MM.1S (cell line): ENCODE measurements around the gene TGM6.

Experiments used
- DNase-seq: peaks from one replicate; pipeline ENCODE4 v3.0.0-alpha.2; 2015
- H2AFZ ChIP-seq: fragments of 300-600 bp; sonication (generic); 2 replicates; pipeline ENCODE4 v1.6.0; 2016; ENCODE audit warnings: antibody characterized with exemption, low read length
- H3F3A ChIP-seq: fragments of 300-600 bp; sonication (generic); 2 replicates; pipeline ENCODE4 v1.6.1; 2016; ENCODE audit warnings: mild to moderate bottlenecking, antibody characterized with exemption, low read length, moderate library complexity, mixed read lengths; ENCODE audit not compliant: insufficient read depth
- H3K27ac ChIP-seq: fragments of 300-600 bp; sonication (generic); 2 replicates; pipeline ENCODE4 v1.5.1; 2016; ENCODE audit warnings: mild to moderate bottlenecking, low read length
- H3K27me3 ChIP-seq: fragments of 300-600 bp; sonication (generic); replicated peaks from 2 replicates; pipeline ENCODE4 v1.6.0; 2016; ENCODE audit warnings: low read length; ENCODE audit not compliant: insufficient read depth
- H3K36me3 ChIP-seq: fragments of 300-600 bp; sonication (generic); replicated peaks from 2 replicates; pipeline ENCODE4 v1.6.1; 2016; ENCODE audit warnings: mild to moderate bottlenecking, low read length, mixed read lengths; ENCODE audit not compliant: insufficient read depth
- H3K4me1 ChIP-seq: fragments of 300-600 bp; sonication (generic); 2 replicates; pipeline ENCODE4 v1.6.1; 2016; ENCODE audit warnings: low read length, mixed read lengths
- H3K4me2 ChIP-seq: fragments of 300-600 bp; sonication (generic); 2 replicates; pipeline ENCODE4 v1.6.0; 2016; ENCODE audit warnings: low read depth, low read length
- H3K4me3 ChIP-seq: fragments of 300-600 bp; sonication (generic); 2 replicates; pipeline ENCODE4 v1.5.1; 2016; ENCODE audit warnings: low read length, mixed read lengths
- H3K79me2 ChIP-seq: fragments of 300-600 bp; sonication (generic); 2 replicates; pipeline ENCODE4 v1.6.1; 2016; ENCODE audit warnings: mixed run types, low read length, mixed read lengths
- H3K9ac ChIP-seq: fragments of 300-600 bp; sonication (generic); 2 replicates; pipeline ENCODE4 v1.6.1; 2016; ENCODE audit warnings: low read length, mixed read lengths
- H3K9me2 ChIP-seq: fragments of 300-600 bp; sonication (generic); replicated peaks from 2 replicates; pipeline ENCODE4 v1.6.1; 2016; ENCODE audit warnings: mild to moderate bottlenecking, low read length, mixed read lengths; ENCODE audit not compliant: insufficient read depth
- H3K9me3 ChIP-seq: fragments of 300-600 bp; sonication (generic); replicated peaks from 2 replicates; pipeline ENCODE4 v1.6.1; 2016; ENCODE audit warnings: mild to moderate bottlenecking, low read length, mixed read lengths; ENCODE audit not compliant: insufficient read depth
- H4K20me1 ChIP-seq: fragments of 300-600 bp; sonication (generic); 2 replicates; pipeline ENCODE4 v1.6.1; 2016; ENCODE audit warnings: mild to moderate bottlenecking, low read length, moderate library complexity, mixed read lengths; ENCODE audit not compliant: insufficient read depth
- CTCF ChIP-seq: fragments of 300-600 bp; sonication (generic); IDR thresholded peaks from 2 replicates; pipeline ENCODE4 v1.5.1; 2016; ENCODE audit warnings: antibody characterized with exemption, low read length, mixed read lengths
- EZH2 ChIP-seq: fragments of 300-600 bp; sonication (generic); optimal IDR thresholded peaks from 2 replicates; pipeline ENCODE3; 2017; ENCODE audit warnings: low read depth, mild to moderate bottlenecking, antibody characterized with exemption, low read length, mixed read lengths
- EZH2phosphoT487 ChIP-seq: fragments of 300-600 bp; sonication (generic); IDR thresholded peaks from 2 replicates; pipeline ENCODE4 v1.6.1; 2018; ENCODE audit warnings: antibody characterized with exemption, low read length

TGM6 gene

GRCh38 chr20:2382833-2383232 is 2.1 kb downstream of the TGM6 start:
- DNase-seq = no peak
- no peak overlapping the region for H3K27ac ChIP-seq
- no peaks in the 10 kb centered on the region for H4K20me1 ChIP-seq
- H2AFZ ChIP-seq = no peak overlapping the region
- H3F3A ChIP-seq = 0 out of 2 replicates have a peak, but pooled peaks cover 3% of the 10 kb centered on the region
- no peak overlapping the region for H3K9ac ChIP-seq
- no peak overlapping the region for H3K4me3 ChIP-seq
- no peaks in the 10 kb centered on the region for H3K27me3 ChIP-seq
- H3K9me3 ChIP-seq = no peaks in the 10 kb centered on the region
- no peaks in the 10 kb centered on the region for H3K9me2 ChIP-seq
- TF ChIP-seq EZH2 (no peak), EZH2phosphoT487 (no peak), CTCF (no peak)
- no peaks in the 10 kb centered on the region for H3K36me3 ChIP-seq
- H3K79me2 ChIP-seq = no peaks in the 10 kb centered on the region
- peaks cover 22% of the 10 kb centered on the region for H3K4me1 ChIP-seq
- no peak overlapping the region for H3K4me2 ChIP-seq

GRCh38 chr20:2385026-2385425 is 4.3 kb downstream of the TGM6 start:
- Histone ChIP-seq H4K20me1 (no peaks in the 10 kb centered on the region), H3K36me3 (no peaks in the 10 kb centered on the region), H3F3A (0 out of 2 replicates have a peak, but pooled peaks cover 3% of the 10 kb centered on the region), H3K9me2 (no peaks in the 10 kb centered on the region), H3K27ac (no peak overlapping the region), H3K4me2 (no peak overlapping the region), H2AFZ (no peak overlapping the region), H3K27me3 (no peaks in the 10 kb centered on the region), H3K4me3 (no peak overlapping the region), H3K79me2 (no peaks in the 10 kb centered on the region), H3K9me3 (no peaks in the 10 kb centered on the region), H3K4me1 (peaks cover 9% of the 10 kb centered on the region), H3K9ac (no peak overlapping the region)
- no peak for DNase-seq
- TF ChIP-seq CTCF (no peak), EZH2phosphoT487 (no peak), EZH2 (no peak)

GRCh38 chr20:2385496-2385895 is 4.8 kb downstream of the TGM6 start:
- no peak overlapping the region for H3K27ac ChIP-seq
- H3K9ac ChIP-seq = no peak overlapping the region
- DNase-seq = no peak
- no peaks in the 10 kb centered on the region for H3K79me2 ChIP-seq
- H3K4me1 ChIP-seq = peaks cover 6% of the 10 kb centered on the region
- 0 out of 2 replicates have a peak, but pooled peaks cover 3% of the 10 kb centered on the region for H3F3A ChIP-seq
- no peaks in the 10 kb centered on the region for H3K36me3 ChIP-seq
- H3K9me3 ChIP-seq = no peaks in the 10 kb centered on the region
- no peaks in the 10 kb centered on the region for H4K20me1 ChIP-seq
- TF ChIP-seq EZH2phosphoT487 = no peak
- TF ChIP-seq EZH2 = no peak
- H3K4me3 ChIP-seq = no peak overlapping the region
- H2AFZ ChIP-seq = no peak overlapping the region
- no peaks in the 10 kb centered on the region for H3K9me2 ChIP-seq
- no peaks in the 10 kb centered on the region for H3K27me3 ChIP-seq
- no peak overlapping the region for H3K4me2 ChIP-seq

- peak overlapping the region; percentile 19; the same call in 1 of the 2 replicates for H3K4me3 ChIP-seq
- H4K20me1 ChIP-seq = no peaks in the 10 kb centered on the region
- H3K27ac ChIP-seq = peak overlapping the region; percentile 65
- H3K9me2 ChIP-seq = no peaks in the 10 kb centered on the region
- no peaks in the 10 kb centered on the region for H3K27me3 ChIP-seq
- no peaks in the 10 kb centered on the region for H3K36me3 ChIP-seq
- peak overlapping the region; percentile 62 for H3K4me2 ChIP-seq
- DNase-seq = no peak
- no peak for TF ChIP-seq EZH2phosphoT487
- TF ChIP-seq EZH2 = no peak
- TF ChIP-seq CTCF = no peak
- 0 out of 2 replicates have a peak, but pooled peaks cover 3% of the 10 kb centered on the region for H3F3A ChIP-seq
- peaks cover 6% of the 10 kb centered on the region for H3K4me1 ChIP-seq
- H3K9me3 ChIP-seq = no peaks in the 10 kb centered on the region
- H3K79me2 ChIP-seq = no peaks in the 10 kb centered on the region
- H3K9ac ChIP-seq = peak overlapping the region; percentile 23; the same call in 1 of the 2 replicates
- peak overlapping the region; percentile 38 for H2AFZ ChIP-seq
Measured at GRCh38 chr20:2386516-2387179, 5.9 kb downstream of the TGM6 start.
